Stimulated activated CD4-positive, alpha-beta T cell treated with anti-CD3 and anti-CD28 coated beads, Interleukin-2, amount 100 ng/mL, for 24 hours (primary cell): Measurements from ENCODE around the gene CD40LG.

Source experiments
- DNase-seq, 2 donors: peaks; one replicate each; pipeline ENCODE4 v3.0.0-alpha.2; 2020

The CD40LG gene

GRCh38 chrX:136652822-136653723 lies 5.1 kb downstream of the CD40LG start:
- DNase-seq, result no peak

DNA sequence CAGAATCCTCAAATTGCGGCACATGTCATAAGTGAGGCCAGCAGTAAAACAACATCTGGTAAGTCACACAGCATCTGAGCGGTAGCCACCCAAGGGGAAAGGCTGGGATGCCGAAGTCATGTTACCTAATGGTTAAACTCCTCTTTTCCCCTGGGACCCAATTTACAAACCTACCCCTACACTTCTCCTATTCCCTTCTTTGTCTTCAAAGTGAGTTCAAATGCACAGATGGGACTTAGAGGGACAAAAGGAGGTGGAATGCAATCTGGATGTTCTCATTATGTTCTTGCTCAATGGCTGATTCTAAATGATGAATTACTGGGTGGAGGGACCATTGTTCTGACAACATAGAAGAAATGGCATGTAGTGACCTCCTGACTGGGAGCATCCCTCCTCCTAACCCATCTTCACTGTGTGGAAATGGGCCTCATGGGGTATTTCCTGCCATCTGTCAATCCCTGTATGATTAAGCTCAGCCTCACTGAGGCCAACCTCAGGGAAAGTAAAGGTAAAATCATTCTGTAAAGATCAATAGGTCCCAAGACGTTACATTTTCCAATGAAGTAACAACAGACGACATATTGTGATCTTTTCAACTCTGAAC lies 8.5 kb downstream of the CD40LG start:
- DNase-seq, result no peak

- DNase-seq, result no peak
Observed at GRCh38 chrX:136658151-136658550, 10.2 kb downstream of the CD40LG start.

DNA sequence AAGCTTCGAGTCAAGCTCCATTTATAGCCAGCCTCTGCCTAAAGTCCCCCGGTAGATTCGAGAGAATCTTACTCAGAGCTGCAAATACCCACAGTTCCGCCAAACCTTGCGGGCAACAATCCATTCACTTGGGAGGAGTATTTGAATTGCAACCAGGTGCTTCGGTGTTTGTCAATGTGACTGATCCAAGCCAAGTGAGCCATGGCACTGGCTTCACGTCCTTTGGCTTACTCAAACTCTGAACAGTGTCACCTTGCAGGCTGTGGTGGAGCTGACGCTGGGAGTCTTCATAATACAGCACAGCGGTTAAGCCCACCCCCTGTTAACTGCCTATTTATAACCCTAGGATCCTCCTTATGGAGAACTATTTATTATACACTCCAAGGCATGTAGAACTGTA lies 11.2 kb downstream of the CD40LG start:
- DNase-seq, result no peak

DNA sequence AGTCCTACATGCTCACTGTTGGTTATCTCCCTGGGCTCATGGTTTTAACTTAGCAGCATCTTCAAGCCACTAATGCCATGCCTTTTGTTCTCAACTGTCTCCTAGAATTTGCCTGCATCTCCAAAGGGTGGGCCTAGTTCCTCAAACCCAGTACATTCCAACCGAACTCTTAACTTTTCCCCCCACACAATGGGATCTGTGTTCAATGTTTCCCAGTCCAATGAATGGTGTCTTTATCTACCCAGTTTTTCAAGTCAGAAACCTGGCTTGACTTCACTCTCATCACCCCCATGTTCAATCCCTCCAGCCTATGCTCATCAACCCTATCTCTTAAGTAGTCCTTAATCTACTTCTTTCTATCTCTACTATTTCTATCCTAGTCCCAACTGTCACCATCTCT lies 12.9 kb downstream of the CD40LG start:
- DNase-seq, result no peak

- no peak for DNase-seq
Observed at GRCh38 chrX:136662104-136662503, 14.1 kb downstream of the CD40LG start.

- no peak for DNase-seq
Observed at GRCh38 chrX:136662976-136663375, 15.0 kb downstream of the CD40LG start.

- DNase-seq, result no peak
Observed at GRCh38 chrX:136665258-136665900, 17.4 kb downstream of the CD40LG start.

- no peak for DNase-seq
Observed at GRCh38 chrX:136666088-136666487, 18.1 kb downstream of the CD40LG start.

DNA sequence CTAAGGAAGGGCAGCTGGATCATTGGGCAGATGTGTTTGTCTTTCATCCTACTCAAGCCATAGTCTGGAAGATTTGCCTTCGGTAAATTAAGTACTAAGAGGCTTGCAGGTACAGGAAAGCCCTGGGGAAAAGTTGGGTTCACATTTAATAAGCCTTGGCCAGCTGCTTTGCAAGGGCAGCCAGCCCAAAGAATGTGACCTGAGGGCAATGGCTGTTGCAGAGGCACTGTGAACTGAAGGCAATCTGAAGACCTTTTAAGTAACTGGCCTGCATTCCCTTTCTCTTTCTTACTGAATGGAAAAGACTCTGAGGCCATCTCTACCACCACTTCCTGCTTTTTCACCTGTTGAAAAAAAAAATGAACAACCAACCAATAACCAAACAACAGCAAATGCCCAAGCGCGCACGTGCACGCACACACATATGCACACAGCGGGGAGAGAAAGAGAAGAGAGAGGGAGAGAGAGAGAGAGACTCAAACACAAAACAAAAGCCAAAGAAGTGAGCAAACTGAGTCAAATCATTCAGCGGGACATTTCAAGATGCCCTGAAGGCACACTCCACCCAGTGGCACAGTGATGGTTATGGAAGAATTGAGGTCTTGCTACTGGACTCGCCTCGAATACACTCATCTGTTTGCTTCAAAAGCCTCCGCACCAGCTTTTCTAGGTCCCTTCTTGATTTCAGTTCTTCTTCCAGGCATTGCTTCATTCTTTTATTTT lies 19.6 kb downstream of the CD40LG start:
- no peak for DNase-seq

DNA sequence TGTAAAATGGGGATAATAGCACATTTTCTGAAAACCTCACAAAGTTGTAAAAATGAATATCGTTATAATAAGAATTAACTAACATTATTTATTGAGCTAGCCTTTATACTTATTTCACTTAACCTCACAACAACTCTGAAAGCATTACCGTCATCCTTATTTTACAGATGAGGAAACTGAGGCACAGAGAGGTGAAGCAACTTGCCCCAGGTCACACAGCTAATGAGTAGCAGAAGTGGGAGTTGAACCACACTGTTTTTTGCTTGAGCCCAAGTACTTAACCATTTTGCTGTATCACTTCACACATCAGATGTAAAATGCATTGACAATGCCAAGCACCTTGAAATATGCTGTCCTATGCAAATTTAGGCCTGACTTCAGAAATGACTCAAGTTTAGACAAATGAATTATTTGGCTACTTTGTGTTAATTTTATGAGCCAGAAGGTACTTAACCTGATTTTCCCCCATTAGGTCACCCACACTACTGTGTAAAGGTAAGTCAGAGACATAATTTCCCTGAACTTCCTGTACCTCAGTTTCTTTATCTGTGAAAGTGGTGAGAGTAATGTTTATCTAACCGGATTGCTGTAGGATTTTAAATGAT lies 23.1 kb downstream of the CD40LG start:
- no peak for DNase-seq

DNA sequence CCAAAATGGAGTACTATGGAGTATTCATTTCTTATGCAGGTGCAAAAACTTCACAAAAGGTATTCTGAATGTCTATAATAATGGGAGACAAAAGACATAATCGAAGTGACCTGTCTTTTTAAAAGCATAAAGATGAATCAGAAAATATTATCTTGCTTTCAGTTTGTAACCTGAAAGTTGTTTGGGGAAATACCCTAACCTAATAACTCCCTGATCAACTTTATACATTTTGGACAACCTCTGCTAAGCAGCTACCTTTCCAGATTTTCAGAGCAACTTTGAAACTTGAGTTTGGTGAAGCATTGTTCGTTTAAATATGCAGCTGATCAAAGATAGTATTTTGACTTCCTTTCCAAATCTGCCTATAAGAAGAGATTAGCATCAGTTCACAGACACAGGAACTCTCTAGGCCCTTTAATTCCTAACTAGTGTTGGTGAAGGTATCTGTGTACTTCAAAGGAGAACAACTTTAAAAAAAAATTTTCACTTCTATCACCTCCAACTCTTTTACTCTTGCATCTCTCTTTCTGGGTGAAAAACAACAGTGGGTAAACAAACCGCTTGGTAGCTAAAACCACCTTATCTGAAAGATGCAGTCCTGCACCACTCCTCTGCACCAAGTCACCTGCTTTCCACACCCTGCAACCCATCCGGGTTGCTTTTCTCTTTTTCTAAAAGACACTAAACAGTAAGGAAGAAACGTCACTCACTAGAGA lies 26.5 kb downstream of the CD40LG start:
- DNase-seq, result no peak

DNA sequence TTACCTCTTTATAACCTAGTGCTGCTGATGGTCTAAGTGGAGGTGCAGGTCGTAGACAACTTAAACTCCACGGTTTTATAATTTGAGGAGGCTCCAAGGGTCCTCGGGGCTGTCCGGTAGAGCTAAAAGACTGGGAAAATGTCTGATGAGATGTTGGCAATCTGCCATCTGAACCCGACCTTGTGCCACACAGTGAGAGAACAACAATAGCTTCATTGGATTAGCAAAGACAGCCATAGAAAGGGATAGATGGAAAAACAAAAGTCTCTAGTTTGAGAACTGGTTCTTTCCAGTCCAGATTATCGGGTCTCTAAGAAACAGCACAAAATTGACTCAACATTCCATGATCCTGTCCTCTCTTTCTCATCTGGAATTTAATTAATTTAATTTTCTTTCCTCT lies 31.6 kb downstream of the CD40LG start:
- no peak for DNase-seq

GRCh38 chrX:136684120-136684519 lies 36.2 kb downstream of the CD40LG start:
- no peak for DNase-seq

DNA sequence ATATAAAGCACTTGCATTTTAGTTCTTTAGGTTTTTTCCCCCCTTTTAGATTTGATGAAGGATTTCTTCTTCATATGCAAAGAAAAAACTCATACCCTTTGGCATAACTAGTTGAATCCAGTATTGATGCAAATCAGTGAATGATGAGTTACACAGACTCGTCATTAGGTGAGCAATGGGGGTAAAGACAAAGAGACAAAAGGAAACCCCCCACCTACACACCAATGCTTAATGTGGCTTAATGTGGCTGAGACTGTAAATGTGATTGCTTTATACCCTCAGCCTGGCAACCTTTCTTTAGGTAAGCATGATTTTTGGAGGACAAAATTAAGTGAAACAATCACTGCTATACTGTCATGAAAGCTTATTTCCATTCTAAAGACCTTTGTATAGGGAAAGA lies 39.5 kb downstream of the CD40LG start:
- DNase-seq, result peak in 1 of 2 donors; percentile 64

DNA sequence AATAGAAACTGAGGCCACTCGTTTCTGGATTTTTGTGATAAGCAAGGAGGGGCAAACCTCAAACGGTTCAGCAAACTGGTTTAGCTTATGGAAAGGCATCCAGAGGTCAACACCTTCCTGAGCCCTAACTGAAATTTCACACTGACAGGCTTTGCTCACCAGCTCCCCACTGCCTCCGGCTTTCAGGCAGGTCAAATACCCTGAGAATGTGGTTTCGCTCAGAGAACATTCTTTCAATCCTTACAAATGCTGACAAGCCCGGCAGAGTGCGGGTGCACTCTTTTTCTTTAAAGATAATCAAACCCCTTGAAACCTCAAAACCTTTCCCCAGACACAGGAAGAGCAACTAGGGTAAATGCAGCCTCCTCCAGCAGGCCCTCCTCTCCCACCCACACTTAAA lies 41.5 kb downstream of the CD40LG start:
- no peak for DNase-seq

GRCh38 chrX:136691028-136691809 lies 43.3 kb downstream of the CD40LG start:
- DNase-seq, result no peak

DNA sequence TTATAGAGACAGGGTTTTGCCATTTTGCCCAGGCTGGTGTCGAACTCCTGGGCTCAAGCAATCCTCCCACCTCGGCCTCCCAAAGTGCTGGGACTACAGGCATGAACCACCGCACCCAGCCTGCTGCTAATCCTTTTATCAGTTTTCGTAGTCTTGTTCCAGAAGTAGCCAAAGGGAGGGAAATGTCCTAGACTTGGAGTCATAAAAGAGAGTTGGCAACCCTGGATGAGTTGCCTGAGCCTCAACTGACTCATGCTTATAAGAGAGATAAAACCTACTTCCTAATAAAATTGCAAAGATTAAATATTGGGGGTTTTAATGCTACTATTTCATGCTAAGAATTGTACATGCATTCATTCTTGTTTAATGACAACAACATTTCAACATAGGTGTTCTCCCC lies 44.3 kb downstream of the CD40LG start:
- no peak for DNase-seq

DNA sequence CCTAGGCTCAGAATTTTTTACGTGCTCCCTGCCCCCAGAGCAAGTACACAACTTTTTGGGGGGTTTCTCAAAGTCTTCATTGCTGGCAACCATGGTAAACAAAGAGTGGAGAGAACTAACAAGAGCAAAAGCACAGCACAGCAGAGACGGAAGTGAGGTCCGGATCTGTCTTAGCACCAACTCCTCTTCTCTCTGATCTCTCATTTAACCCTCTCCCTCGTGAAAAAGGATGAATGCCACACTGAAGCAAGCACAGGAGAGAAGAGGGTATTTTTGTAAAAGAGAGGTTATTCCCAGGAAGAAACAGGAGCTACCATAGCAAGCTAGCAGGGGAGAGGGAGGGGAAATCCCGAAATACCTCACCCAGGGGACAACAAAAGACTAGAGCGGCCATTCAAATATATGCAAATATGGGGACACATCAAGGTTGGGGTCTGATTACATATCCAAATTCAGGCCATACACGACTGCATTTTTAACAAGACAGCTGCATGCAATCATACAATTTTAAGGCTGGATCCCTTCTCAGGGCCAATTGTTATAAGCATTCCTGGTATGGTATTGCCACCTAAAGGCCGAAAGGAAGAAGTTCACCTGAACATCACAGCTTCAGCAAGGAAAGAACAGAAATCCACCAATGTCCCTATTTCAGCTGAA lies 46.6 kb downstream of the CD40LG start:
- no peak for DNase-seq

DNA sequence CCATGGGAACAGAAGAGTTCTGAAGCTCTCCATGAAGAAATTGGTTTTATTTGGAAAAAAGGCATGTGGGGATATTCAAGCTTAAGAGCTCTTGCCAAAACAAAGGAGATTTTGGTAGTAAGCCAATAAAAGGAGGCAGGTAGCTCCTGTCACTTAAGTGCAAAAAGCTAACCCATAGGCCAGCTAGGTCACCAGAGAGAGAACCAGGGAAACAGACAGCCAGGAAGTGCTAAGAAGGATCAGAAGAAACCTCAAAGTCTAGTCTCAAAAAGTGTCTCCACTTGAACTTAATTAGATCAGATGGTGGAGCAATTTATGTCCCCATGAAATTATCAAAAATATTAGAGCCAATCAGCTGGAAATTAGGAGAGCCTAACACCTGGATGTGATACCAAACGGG lies 49.2 kb downstream of the CD40LG start:
- no peak for DNase-seq

GRCh38 chrX:136708348-136708747 lies 60.4 kb downstream of the CD40LG start:
- no peak for DNase-seq
